MM.1S (cell line): ENCODE measurements around the gene AHCYL2.
A peak's percentile ranks its signal among the peaks of the same experiment; 100 is the strongest.

ENCODE experiments used
- DNase-seq: peaks from one replicate; pipeline ENCODE4 v3.0.0-alpha.2; 2015
- H2AFZ ChIP-seq: fragments of 300-600 bp; sonication (generic); 2 replicates; pipeline ENCODE4 v1.6.0; 2016; ENCODE audit warnings: antibody characterized with exemption, low read length
- H3F3A ChIP-seq: fragments of 300-600 bp; sonication (generic); 2 replicates; pipeline ENCODE4 v1.6.1; 2016; ENCODE audit warnings: mild to moderate bottlenecking, antibody characterized with exemption, low read length, moderate library complexity, mixed read lengths; ENCODE audit not compliant: insufficient read depth
- H3K27ac ChIP-seq: fragments of 300-600 bp; sonication (generic); 2 replicates; pipeline ENCODE4 v1.5.1; 2016; ENCODE audit warnings: mild to moderate bottlenecking, low read length
- H3K27me3 ChIP-seq: fragments of 300-600 bp; sonication (generic); replicated peaks from 2 replicates; pipeline ENCODE4 v1.6.0; 2016; ENCODE audit warnings: low read length; ENCODE audit not compliant: insufficient read depth
- H3K36me3 ChIP-seq: fragments of 300-600 bp; sonication (generic); replicated peaks from 2 replicates; pipeline ENCODE4 v1.6.1; 2016; ENCODE audit warnings: mild to moderate bottlenecking, low read length, mixed read lengths; ENCODE audit not compliant: insufficient read depth
- H3K4me1 ChIP-seq: fragments of 300-600 bp; sonication (generic); 2 replicates; pipeline ENCODE4 v1.6.1; 2016; ENCODE audit warnings: low read length, mixed read lengths
- H3K4me2 ChIP-seq: fragments of 300-600 bp; sonication (generic); 2 replicates; pipeline ENCODE4 v1.6.0; 2016; ENCODE audit warnings: low read depth, low read length
- H3K4me3 ChIP-seq: fragments of 300-600 bp; sonication (generic); 2 replicates; pipeline ENCODE4 v1.5.1; 2016; ENCODE audit warnings: low read length, mixed read lengths
- H3K79me2 ChIP-seq: fragments of 300-600 bp; sonication (generic); 2 replicates; pipeline ENCODE4 v1.6.1; 2016; ENCODE audit warnings: mixed run types, low read length, mixed read lengths
- H3K9ac ChIP-seq: fragments of 300-600 bp; sonication (generic); 2 replicates; pipeline ENCODE4 v1.6.1; 2016; ENCODE audit warnings: low read length, mixed read lengths
- H3K9me2 ChIP-seq: fragments of 300-600 bp; sonication (generic); replicated peaks from 2 replicates; pipeline ENCODE4 v1.6.1; 2016; ENCODE audit warnings: mild to moderate bottlenecking, low read length, mixed read lengths; ENCODE audit not compliant: insufficient read depth
- H3K9me3 ChIP-seq: fragments of 300-600 bp; sonication (generic); replicated peaks from 2 replicates; pipeline ENCODE4 v1.6.1; 2016; ENCODE audit warnings: mild to moderate bottlenecking, low read length, mixed read lengths; ENCODE audit not compliant: insufficient read depth
- H4K20me1 ChIP-seq: fragments of 300-600 bp; sonication (generic); 2 replicates; pipeline ENCODE4 v1.6.1; 2016; ENCODE audit warnings: mild to moderate bottlenecking, low read length, moderate library complexity, mixed read lengths; ENCODE audit not compliant: insufficient read depth
- EZH2 ChIP-seq: fragments of 300-600 bp; sonication (generic); optimal IDR thresholded peaks from 2 replicates; pipeline ENCODE3; 2017; ENCODE audit warnings: low read depth, mild to moderate bottlenecking, antibody characterized with exemption, low read length, mixed read lengths
- EZH2phosphoT487 ChIP-seq: fragments of 300-600 bp; sonication (generic); IDR thresholded peaks from 2 replicates; pipeline ENCODE4 v1.6.1; 2018; ENCODE audit warnings: antibody characterized with exemption, low read length
- TF ChIP-seq, protein P1 (sequence below): fragments of 300-600 bp; sonication (generic); IDR thresholded peaks from 2 replicates; pipeline ENCODE4 v1.5.1; 2016; ENCODE audit warnings: antibody characterized with exemption, low read length, mixed read lengths

Gene AHCYL2

DNA sequence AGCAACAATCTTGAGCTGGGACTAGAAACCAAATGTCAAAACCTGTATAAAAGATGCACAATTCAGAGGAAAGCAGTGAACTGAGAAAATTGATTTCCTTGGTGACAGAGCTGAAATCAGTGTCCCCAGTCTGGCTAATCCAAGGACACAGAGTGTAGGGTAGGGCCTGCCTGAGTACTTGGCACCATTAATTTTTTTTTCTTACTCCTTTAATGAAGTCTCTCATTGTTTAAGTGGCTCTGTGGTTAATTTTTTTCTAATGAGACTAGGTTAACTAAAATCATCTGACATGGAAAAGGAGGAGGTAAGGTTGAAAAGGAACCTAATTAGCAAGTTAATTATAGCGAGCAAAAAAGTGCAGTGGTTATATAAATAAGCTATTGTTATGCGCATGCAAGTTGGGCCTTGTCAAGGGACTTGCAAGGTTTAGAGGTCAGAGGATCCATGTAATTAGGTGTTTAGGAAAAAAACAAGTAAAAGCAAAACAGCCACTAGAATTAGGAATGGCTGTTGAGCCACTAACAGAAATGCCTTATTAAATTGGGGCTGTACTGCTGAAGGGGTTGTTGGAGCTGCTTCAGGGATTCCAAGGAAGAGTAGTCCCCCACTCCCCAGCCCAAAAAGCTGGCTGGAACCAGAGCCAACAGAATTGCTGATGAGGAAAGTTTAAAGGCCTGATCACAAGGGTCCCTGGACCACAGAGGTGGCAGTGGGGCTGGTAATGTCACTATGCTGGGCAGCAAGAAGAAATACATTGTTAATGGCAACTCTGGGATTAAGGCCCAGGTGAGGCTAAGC is 150.5 kb downstream of the AHCYL2 start:
- Histone ChIP-seq H3K9me2 (no peaks in the 10 kb centered on the region), H3K4me1 (no peaks in the 10 kb centered on the region), H3K4me3 (no peak overlapping the region), H3K9ac (no peak overlapping the region), H3F3A (no peaks in the 10 kb centered on the region), H3K27me3 (no peaks in the 10 kb centered on the region), H2AFZ (no peak overlapping the region), H3K4me2 (no peak overlapping the region), H3K9me3 (no peaks in the 10 kb centered on the region), H4K20me1 (no peaks in the 10 kb centered on the region), H3K27ac (no peak overlapping the region), H3K36me3 (no peaks in the 10 kb centered on the region), H3K79me2 (no peaks in the 10 kb centered on the region)
- TF ChIP-seq EZH2 = no peak
- no peak for TF ChIP-seq EZH2phosphoT487
- TF ChIP-seq, protein P1, sequence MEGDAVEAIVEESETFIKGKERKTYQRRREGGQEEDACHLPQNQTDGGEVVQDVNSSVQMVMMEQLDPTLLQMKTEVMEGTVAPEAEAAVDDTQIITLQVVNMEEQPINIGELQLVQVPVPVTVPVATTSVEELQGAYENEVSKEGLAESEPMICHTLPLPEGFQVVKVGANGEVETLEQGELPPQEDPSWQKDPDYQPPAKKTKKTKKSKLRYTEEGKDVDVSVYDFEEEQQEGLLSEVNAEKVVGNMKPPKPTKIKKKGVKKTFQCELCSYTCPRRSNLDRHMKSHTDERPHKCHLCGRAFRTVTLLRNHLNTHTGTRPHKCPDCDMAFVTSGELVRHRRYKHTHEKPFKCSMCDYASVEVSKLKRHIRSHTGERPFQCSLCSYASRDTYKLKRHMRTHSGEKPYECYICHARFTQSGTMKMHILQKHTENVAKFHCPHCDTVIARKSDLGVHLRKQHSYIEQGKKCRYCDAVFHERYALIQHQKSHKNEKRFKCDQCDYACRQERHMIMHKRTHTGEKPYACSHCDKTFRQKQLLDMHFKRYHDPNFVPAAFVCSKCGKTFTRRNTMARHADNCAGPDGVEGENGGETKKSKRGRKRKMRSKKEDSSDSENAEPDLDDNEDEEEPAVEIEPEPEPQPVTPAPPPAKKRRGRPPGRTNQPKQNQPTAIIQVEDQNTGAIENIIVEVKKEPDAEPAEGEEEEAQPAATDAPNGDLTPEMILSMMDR = no peak
- DNase-seq = no peak

DNA sequence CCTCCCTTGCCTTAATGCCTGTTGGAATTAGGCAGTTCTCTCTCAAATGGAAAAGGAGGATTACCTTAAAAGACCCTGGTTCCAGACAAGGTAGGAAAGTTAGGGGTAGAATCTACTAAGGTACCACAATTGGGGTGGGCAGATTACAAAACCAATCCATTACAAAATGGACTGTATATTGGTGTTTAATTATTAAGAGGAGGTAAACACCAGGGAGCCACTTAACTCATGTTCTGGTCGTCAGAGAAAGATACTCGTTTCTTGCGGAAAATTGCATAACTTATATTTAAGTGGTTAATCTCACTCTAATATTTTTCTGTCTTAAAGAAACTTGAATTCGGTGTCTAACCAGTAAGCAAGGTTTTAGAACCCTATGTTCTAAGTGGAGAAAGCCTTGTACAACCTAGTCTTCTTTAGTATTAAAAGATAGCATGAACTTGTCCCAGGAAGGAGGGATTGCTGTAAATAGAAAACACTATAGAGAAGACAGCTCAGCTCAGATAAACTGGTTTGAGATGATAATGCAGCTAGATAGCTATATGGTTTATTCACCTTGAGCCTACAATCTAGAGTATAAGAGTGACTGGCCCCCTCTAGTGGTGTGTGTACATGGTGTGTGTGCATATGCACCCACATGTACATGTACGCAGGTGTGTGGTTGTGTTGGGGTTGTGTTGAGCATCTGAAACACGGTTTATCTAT is 151.4 kb downstream of the AHCYL2 start:
- no peak overlapping the region for H3K9ac ChIP-seq
- no peaks in the 10 kb centered on the region for H3K79me2 ChIP-seq
- no peaks in the 10 kb centered on the region for H3F3A ChIP-seq
- H3K27ac ChIP-seq = no peak overlapping the region
- no peak overlapping the region for H3K4me2 ChIP-seq
- no peak overlapping the region for H3K4me3 ChIP-seq
- no peaks in the 10 kb centered on the region for H3K36me3 ChIP-seq
- no peaks in the 10 kb centered on the region for H4K20me1 ChIP-seq
- no peaks in the 10 kb centered on the region for H3K27me3 ChIP-seq
- no peak overlapping the region for H2AFZ ChIP-seq
- TF ChIP-seq, protein P1 = peak; percentile 96
- TF ChIP-seq EZH2 = no peak
- no peaks in the 10 kb centered on the region for H3K9me2 ChIP-seq
- peak; percentile 76 for DNase-seq
- H3K9me3 ChIP-seq = no peaks in the 10 kb centered on the region
- H3K4me1 ChIP-seq = no peaks in the 10 kb centered on the region

DNA sequence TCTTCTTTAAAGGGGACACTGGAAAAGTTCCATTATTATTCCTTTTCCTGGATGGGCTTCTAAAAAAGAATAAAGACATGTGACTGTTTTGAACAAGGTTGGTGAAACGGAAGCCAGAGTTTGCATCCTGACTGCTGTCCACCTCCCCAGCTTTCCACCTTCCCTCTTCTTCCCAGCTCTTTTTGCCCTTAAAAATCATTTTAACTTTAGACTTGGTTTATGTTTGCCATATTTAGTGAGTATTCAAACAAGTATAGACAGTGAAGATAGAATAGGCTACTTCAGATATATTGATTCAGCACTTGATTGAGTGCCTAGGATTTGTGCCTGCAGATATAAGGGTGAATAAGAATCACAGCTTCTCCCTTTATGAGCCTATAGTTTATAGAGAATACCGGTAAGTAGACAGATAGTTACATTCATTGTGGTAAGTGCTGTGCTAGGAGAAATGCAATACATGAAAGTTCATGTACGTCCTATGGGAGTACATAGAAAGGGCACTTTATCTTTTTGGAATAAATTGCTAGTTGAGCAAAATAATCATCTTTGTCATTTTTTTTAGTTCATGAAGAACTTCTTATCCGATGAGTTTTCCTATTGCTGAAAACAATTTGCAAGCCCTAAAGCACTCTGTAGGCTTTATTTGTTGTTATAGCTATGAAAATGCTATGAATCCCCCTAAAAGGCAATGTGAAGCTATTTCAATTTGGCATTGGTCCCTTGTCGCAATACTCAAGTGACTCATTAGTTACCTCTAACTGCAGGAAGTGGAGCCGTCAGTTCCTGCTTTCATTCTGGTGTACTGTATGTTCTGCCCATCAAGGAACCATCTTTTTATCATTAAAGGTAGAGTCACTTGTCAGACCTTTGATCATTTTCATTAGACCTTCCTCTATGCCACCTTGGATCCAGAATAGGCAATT is 152.2 kb downstream of the AHCYL2 start:
- Histone ChIP-seq H3F3A (no peaks in the 10 kb centered on the region), H3K36me3 (no peaks in the 10 kb centered on the region), H3K9me3 (no peaks in the 10 kb centered on the region), H3K27me3 (no peaks in the 10 kb centered on the region), H3K9ac (no peak overlapping the region), H2AFZ (no peak overlapping the region), H3K27ac (no peak overlapping the region), H4K20me1 (no peaks in the 10 kb centered on the region), H3K4me3 (no peak overlapping the region), H3K4me2 (no peak overlapping the region), H3K79me2 (no peaks in the 10 kb centered on the region), H3K4me1 (peaks cover 7% of the 10 kb centered on the region; the same call in 1 of the 2 replicates), H3K9me2 (no peaks in the 10 kb centered on the region)
- DNase-seq = no peak
- TF ChIP-seq, protein P1 = no peak
- TF ChIP-seq EZH2phosphoT487 (no peak), EZH2 (no peak)
